Measurements from ENCODE around the gene FANCI.
"Not testable (repeated sequence)": the region's sequence is repeated elsewhere in the genome, so short reads cannot be mapped to it uniquely, and the experiment has no call there.

The FANCI gene

GRCh38 chr15:89243046-89243690 lies 611 bp upstream of the FANCI start:
- Histone ChIP-seq H3K27me3 (ENCODE audit: low read depth, low read length) (no peaks in the 10 kb centered on the region), H3K4me3 (ENCODE audit: low read length) (peak overlapping the region; percentile 86), H3K4me2 (ENCODE audit: low read length) (peak overlapping the region; percentile 85), H3K9ac (ENCODE audit: low read length) (peak overlapping the region; percentile 88), H4K20me1 (ENCODE audit: insufficient read depth, low read length) (peaks cover 11% of the 10 kb centered on the region), H2AFZ (ENCODE audit: low read depth, low read length) (peak overlapping the region; percentile 95), H3K79me2 (ENCODE audit: low read length) (peaks cover 40% of the 10 kb centered on the region), H3K9me3 (ENCODE audit: insufficient read depth, low read length) (no peaks in the 10 kb centered on the region), H3K4me1 (ENCODE audit: low read length) (peaks cover 18% of the 10 kb centered on the region), H3K27ac (ENCODE audit: low read length) (no peak overlapping the region), H3K36me3 (replicated peaks; ENCODE audit: low read depth, low read length) (peaks cover 20% of the 10 kb centered on the region)
- no peak for TF ChIP-seq CTCF (IDR thresholded peaks at IDR 0.05; ENCODE audit: low read depth, low read length)

- TF ChIP-seq EZH2phosphoT487 (IDR thresholded peaks at IDR 0.05; ENCODE audit: low read depth) (no peak), CTCF (IDR thresholded peaks at IDR 0.05; ENCODE audit: low read depth, low read length) (no peak)
- Histone ChIP-seq H3K27ac (ENCODE audit: low read length) (peak overlapping the region; percentile 83), H3K4me2 (ENCODE audit: low read length) (peak overlapping the region; percentile 85), H3K9ac (ENCODE audit: low read length) (peak overlapping the region; percentile 88), H4K20me1 (ENCODE audit: insufficient read depth, low read length) (peaks cover 11% of the 10 kb centered on the region), H3K79me2 (ENCODE audit: low read length) (peaks cover 48% of the 10 kb centered on the region), H3K4me3 (ENCODE audit: low read length) (peak overlapping the region; percentile 86), H3K9me3 (ENCODE audit: insufficient read depth, low read length) (no peaks in the 10 kb centered on the region), H3K4me1 (ENCODE audit: low read length) (peaks cover 18% of the 10 kb centered on the region), H2AFZ (ENCODE audit: low read depth, low read length) (peak overlapping the region; percentile 45), H3K36me3 (replicated peaks; ENCODE audit: low read depth, low read length) (peaks cover 34% of the 10 kb centered on the region), H3K27me3 (ENCODE audit: low read depth, low read length) (no peaks in the 10 kb centered on the region)
These were observed 760 bp downstream of the FANCI start for GRCh38 chr15:89244574-89244903.

GRCh38 chr15:89247446-89247845 lies 3.7 kb downstream of the FANCI start:
- no peaks in the 10 kb centered on the region for H3K27me3 ChIP-seq (ENCODE audit: low read depth, low read length)
- no peaks in the 10 kb centered on the region for H3K9me3 ChIP-seq (ENCODE audit: insufficient read depth, low read length)
- peaks cover 11% of the 10 kb centered on the region for H4K20me1 ChIP-seq (ENCODE audit: insufficient read depth, low read length)
- no peak overlapping the region for H3K4me2 ChIP-seq (ENCODE audit: low read length)
- TF ChIP-seq EZH2phosphoT487 (IDR thresholded peaks at IDR 0.05; ENCODE audit: low read depth): no peak
- no peak for TF ChIP-seq CTCF (IDR thresholded peaks at IDR 0.05; ENCODE audit: low read depth, low read length)
- H3K4me1 ChIP-seq (ENCODE audit: low read length): peaks cover 18% of the 10 kb centered on the region
- no peak overlapping the region for H3K4me3 ChIP-seq (ENCODE audit: low read length)
- H3K27ac ChIP-seq (ENCODE audit: low read length): no peak overlapping the region
- H3K79me2 ChIP-seq (ENCODE audit: low read length): peaks cover 48% of the 10 kb centered on the region
- H3K9ac ChIP-seq (ENCODE audit: low read length): no peak overlapping the region
- H2AFZ ChIP-seq (ENCODE audit: low read depth, low read length): no peak overlapping the region
- H3K36me3 ChIP-seq (replicated peaks; ENCODE audit: low read depth, low read length): peaks cover 51% of the 10 kb centered on the region

GRCh38 chr15:89248584-89248983 lies 4.8 kb downstream of the FANCI start:
- Histone ChIP-seq H3K27ac (ENCODE audit: low read length) (no peak overlapping the region), H3K4me3 (ENCODE audit: low read length) (no peak overlapping the region), H3K36me3 (replicated peaks; ENCODE audit: low read depth, low read length) (peaks cover 51% of the 10 kb centered on the region), H3K79me2 (ENCODE audit: low read length) (peaks cover 48% of the 10 kb centered on the region), H3K9me3 (ENCODE audit: insufficient read depth, low read length) (no peaks in the 10 kb centered on the region), H2AFZ (ENCODE audit: low read depth, low read length) (no peak overlapping the region), H4K20me1 (ENCODE audit: insufficient read depth, low read length) (peaks cover 11% of the 10 kb centered on the region), H3K9ac (ENCODE audit: low read length) (no peak overlapping the region), H3K27me3 (ENCODE audit: low read depth, low read length) (no peaks in the 10 kb centered on the region), H3K4me1 (ENCODE audit: low read length) (peaks cover 13% of the 10 kb centered on the region), H3K4me2 (ENCODE audit: low read length) (no peak overlapping the region)
- TF ChIP-seq EZH2phosphoT487 (IDR thresholded peaks at IDR 0.05; ENCODE audit: low read depth) (no peak), CTCF (IDR thresholded peaks at IDR 0.05; ENCODE audit: low read depth, low read length) (no peak)

- not testable (repeated sequence) for H2AFZ ChIP-seq (ENCODE audit: low read depth, low read length); H3K27ac ChIP-seq (ENCODE audit: low read length); H3K4me3 ChIP-seq (ENCODE audit: low read length); H3K27me3 ChIP-seq (ENCODE audit: low read depth, low read length); H3K4me2 ChIP-seq (ENCODE audit: low read length); H3K9me3 ChIP-seq (ENCODE audit: insufficient read depth, low read length); H3K9ac ChIP-seq (ENCODE audit: low read length)
- Histone ChIP-seq H3K36me3 (replicated peaks; ENCODE audit: low read depth, low read length) (peaks cover 54% of the 10 kb centered on the region), H3K4me1 (ENCODE audit: low read length) (peaks cover 13% of the 10 kb centered on the region), H4K20me1 (ENCODE audit: insufficient read depth, low read length) (peaks cover 11% of the 10 kb centered on the region), H3K79me2 (ENCODE audit: low read length) (peaks cover 43% of the 10 kb centered on the region)
These were observed 6.4 kb downstream of the FANCI start for GRCh38 chr15:89250142-89250541.

- H3K4me2 ChIP-seq (ENCODE audit: low read length); H3K9ac ChIP-seq (ENCODE audit: low read length); H2AFZ ChIP-seq (ENCODE audit: low read depth, low read length); H4K20me1 ChIP-seq (ENCODE audit: insufficient read depth, low read length); H3K4me1 ChIP-seq (ENCODE audit: low read length); H3K4me3 ChIP-seq (ENCODE audit: low read length); H3K27ac ChIP-seq (ENCODE audit: low read length); H3K79me2 ChIP-seq (ENCODE audit: low read length); H3K9me3 ChIP-seq (ENCODE audit: insufficient read depth, low read length); H3K27me3 ChIP-seq (ENCODE audit: low read depth, low read length): not testable (repeated sequence)
- H3K36me3 ChIP-seq (replicated peaks; ENCODE audit: low read depth, low read length): peaks cover 54% of the 10 kb centered on the region
These were observed 33.5 kb downstream of the FANCI start for GRCh38 chr15:89277281-89277680.

Data from OCI-LY3 (cell line).